IMR-90 (cell line): ENCODE measurements around the gene GADD45GIP1. TPM values are rescaled to one million over a fixed set of nuclear protein-coding genes. Genes with fewer than 3 reads are reported as not detected.

Source experiments
- ATAC-seq: fragments of 200-7000 bp; cut with Tn5 transposase; 2 replicates; pipeline ENCODE4 v1.9.1; 2020; ENCODE audit warnings: low read depth, mild to moderate bottlenecking, moderate library complexity
- BruUV-seq: library from RNA; stranded (reverse); fragments of 400-500 nt; replicated peaks from 2 replicates; lab custom pipeline; 2021; lab: Mats Ljungman, UMichigan
- CTCF ChIA-PET: fragments of 300-600 bp; formaldehyde crosslinking; extraction: SDS; loops from one replicate; lab custom pipeline; 2021; ENCODE audit warnings: antibody characterized with exemption; lab: Yijun Ruan, JAX
- POLR2A ChIA-PET: fragments of 300-600 bp; sonication (Branson Sonifier 250); formaldehyde crosslinking; loops from one replicate; lab custom pipeline; 2022; ENCODE audit warnings: antibody characterized with exemption; ENCODE audit not compliant: unreplicated experiment; lab: Charles Lee
- DNase-seq: peaks from one replicate; pipeline ENCODE4 v3.0.0; 2013
- H2AFZ ChIP-seq: replicated peaks from 2 replicates; pipeline ENCODE3; 2013; ENCODE audit warnings: low read length, mild to moderate bottlenecking; ENCODE audit not compliant: poor library complexity
- H2AK5ac ChIP-seq: 2 replicates; pipeline ENCODE4 v1.6.1; 2013; ENCODE audit warnings: low read depth, low read length, inconsistent platforms
- H2AK9ac ChIP-seq: replicated peaks from 2 replicates; pipeline ENCODE3; 2013; ENCODE audit warnings: mild to moderate bottlenecking, low read depth, low read length, moderate library complexity; ENCODE audit not compliant: poor library complexity
- H2BK120ac ChIP-seq: 2 replicates; pipeline ENCODE4 v1.6.1; 2013; ENCODE audit warnings: low read depth, low read length, inconsistent platforms
- H2BK15ac ChIP-seq: 3 replicates; pipeline ENCODE4 v1.6.1; 2013; ENCODE audit warnings: low read depth, low read length, inconsistent platforms
- H2BK20ac ChIP-seq: 2 replicates; pipeline ENCODE4 v1.6.1; 2013; ENCODE audit warnings: low read depth, mild to moderate bottlenecking, inconsistent platforms, low read length, moderate library complexity
- H2BK5ac ChIP-seq: 2 replicates; pipeline ENCODE4 v1.6.1; 2013; ENCODE audit warnings: mild to moderate bottlenecking, low read depth, low read length, inconsistent platforms; ENCODE audit not compliant: poor library complexity, severe bottlenecking
- H3K14ac ChIP-seq: replicated peaks from 2 replicates; pipeline ENCODE4 v1.6.1; 2013; ENCODE audit warnings: low read depth, low read length, inconsistent platforms
- H3K18ac ChIP-seq: 2 replicates; pipeline ENCODE4 v1.6.1; 2013; ENCODE audit warnings: low read depth, low read length, control low read depth
- H3K23ac ChIP-seq: 2 replicates; pipeline ENCODE4 v1.6.1; 2013; ENCODE audit warnings: low read depth, low read length, inconsistent platforms
- H3K27ac ChIP-seq: 2 replicates; pipeline ENCODE4 v1.5.1; 2013; ENCODE audit warnings: mild to moderate bottlenecking, control low read depth, low read length; ENCODE audit not compliant: insufficient read depth
- H3K27me3 ChIP-seq: 2 replicates; pipeline ENCODE4 v1.6.1; 2013; ENCODE audit warnings: low read length; ENCODE audit not compliant: control insufficient read depth, insufficient read depth
- H3K36me3 ChIP-seq: 2 replicates; pipeline ENCODE4 v1.6.1; 2013; ENCODE audit warnings: low read length, mixed read lengths; ENCODE audit not compliant: control insufficient read depth, insufficient read depth
- H3K4ac ChIP-seq: 2 replicates; pipeline ENCODE4 v1.6.1; 2013; ENCODE audit warnings: low read depth, low read length, inconsistent platforms
- H3K4me1 ChIP-seq: 2 replicates; pipeline ENCODE4 v1.6.1; 2013; ENCODE audit warnings: low read length, mixed read lengths; ENCODE audit not compliant: control insufficient read depth, insufficient read depth
- H3K4me2 ChIP-seq: 2 replicates; pipeline ENCODE4 v1.6.1; 2013; ENCODE audit warnings: low read depth, mild to moderate bottlenecking, control low read depth, low read length, moderate library complexity
- H3K4me3 ChIP-seq: 2 replicates; pipeline ENCODE4 v1.5.1; 2013; ENCODE audit warnings: low read depth, mild to moderate bottlenecking, control low read depth, low read length, moderate library complexity; ENCODE audit not compliant: insufficient read depth
- H3K56ac ChIP-seq: 2 replicates; pipeline ENCODE4 v1.6.1; 2013; ENCODE audit warnings: low read length, inconsistent platforms; ENCODE audit not compliant: insufficient read depth; ENCODE audit errors: extremely low read depth
- H3K79me1 ChIP-seq, 2 experiments: 2 replicates each; pipeline ENCODE4 v1.6.1; 2013; ENCODE audit warnings: low read length in 2 of 2, inconsistent platforms in 1 of 2, low read depth in 1 of 2
- H3K9ac ChIP-seq: 2 replicates; pipeline ENCODE4 v1.6.1; 2013; ENCODE audit warnings: low read depth, low read length, control low read depth
- H3K9me1 ChIP-seq: 2 replicates; pipeline ENCODE4 v1.6.1; 2013; ENCODE audit warnings: low read length, inconsistent platforms; ENCODE audit not compliant: insufficient read depth
- H3K9me3 ChIP-seq: 2 replicates; pipeline ENCODE4 v1.6.1; 2013; ENCODE audit warnings: low read length; ENCODE audit not compliant: control insufficient read depth, insufficient read depth
- H4K20me1 ChIP-seq: 2 replicates; pipeline ENCODE4 v1.6.1; 2013; ENCODE audit warnings: low read length, inconsistent platforms; ENCODE audit not compliant: insufficient read depth
- H4K5ac ChIP-seq: 2 replicates; pipeline ENCODE4 v1.6.1; 2013; ENCODE audit warnings: mild to moderate bottlenecking, low read depth, low read length, control low read depth
- H4K8ac ChIP-seq, 2 experiments: 2 replicates each; pipeline ENCODE4 v1.6.1; 2013; ENCODE audit warnings: low read depth in 2 of 2, low read length in 2 of 2, control low read depth in 1 of 2, inconsistent platforms in 1 of 2
- H4K91ac ChIP-seq: 2 replicates; pipeline ENCODE4 v1.6.1; 2013; ENCODE audit warnings: low read depth, low read length, inconsistent platforms; ENCODE audit not compliant: insufficient read depth
- CEBPB ChIP-seq: IDR thresholded peaks from 2 replicates; pipeline ENCODE4 v1.6.1; 2012; ENCODE audit warnings: low read depth, low read length, improper control_type of control experiment
- CHD1 ChIP-seq: IDR thresholded peaks from 2 replicates; pipeline ENCODE4 v1.6.1; 2012; ENCODE audit warnings: low read depth, low read length, improper control_type of control experiment
- CTCF ChIP-seq: conservative IDR thresholded peaks from 2 replicates; pipeline ENCODE4 v1.5.1; 2012; ENCODE audit warnings: mild to moderate bottlenecking, low read depth, low read length, improper control_type of control experiment
- ELK1 ChIP-seq: fragments of 150-350 bp; IDR thresholded peaks from 2 replicates; pipeline ENCODE4 v1.6.1; 2016; ENCODE audit warnings: low read depth, mild to moderate bottlenecking, low read length, moderate library complexity, borderline replicate concordance
- FOS ChIP-seq: fragments of 150-350 bp; IDR thresholded peaks from 2 replicates; pipeline ENCODE4 v1.6.1; 2016; ENCODE audit warnings: low read depth, low read length
- MAZ ChIP-seq: IDR thresholded peaks from 2 replicates; pipeline ENCODE4 v1.6.1; 2012; ENCODE audit warnings: low read depth, mild to moderate bottlenecking, low read length, improper control_type of control experiment, moderate library complexity, borderline replicate concordance
- MXI1 ChIP-seq: IDR thresholded peaks from 2 replicates; pipeline ENCODE4 v1.6.1; 2012; ENCODE audit warnings: low read depth, mild to moderate bottlenecking, low read length, moderate library complexity, borderline replicate concordance
- NFE2L2 ChIP-seq: fragments of 150-350 bp; IDR thresholded peaks from 2 replicates; pipeline ENCODE4 v1.6.1; 2016; ENCODE audit warnings: low read depth, mild to moderate bottlenecking, low read length
- POLR2A ChIP-seq: IDR thresholded peaks from 2 replicates; pipeline ENCODE4 v1.6.1; 2012; ENCODE audit warnings: mild to moderate bottlenecking, low read depth, low read length
- RAD21 ChIP-seq: IDR thresholded peaks from 2 replicates; pipeline ENCODE4 v1.6.1; 2012; ENCODE audit warnings: low read length, improper control_type of control experiment
- RCOR1 ChIP-seq: IDR thresholded peaks from 2 replicates; pipeline ENCODE4 v1.6.1; 2012; ENCODE audit warnings: mild to moderate bottlenecking, low read length, improper control_type of control experiment; ENCODE audit not compliant: insufficient replicate concordance
- RFX5 ChIP-seq: IDR thresholded peaks from 2 replicates; pipeline ENCODE4 v1.8.0; 2012; ENCODE audit warnings: low read depth, mild to moderate bottlenecking, low read length, moderate library complexity
- SMC3 ChIP-seq: fragments of 150-350 bp; IDR thresholded peaks from 2 replicates; pipeline ENCODE4 v1.6.1; 2016; ENCODE audit warnings: low read depth, mild to moderate bottlenecking, antibody characterized with exemption, low read length, moderate library complexity
- USF2 ChIP-seq: fragments of 150-350 bp; IDR thresholded peaks from 2 replicates; pipeline ENCODE4 v1.6.1; 2017; ENCODE audit warnings: mild to moderate bottlenecking, antibody characterized with exemption, low read length, low read depth
- WGBS, 2 experiments: methylation state at CpG; one replicate each; pipeline versions ENCODE4 v1.1.5 to v1.1.7; 2013; ENCODE audit warnings: missing lambda C conversion rate in 2 of 2; ENCODE audit not compliant: insufficient read length in 1 of 2; ENCODE audit errors: extremely low coverage in 2 of 2; 5-methylcytosine and 5-hydroxymethylcytosine counted together
- dilution Hi-C: fragments of 300-500 bp; cut with HindIII; formaldehyde crosslinking; loops from one replicate; pipeline ENCODE4 v1.14.3; 2018; ENCODE audit warnings: low sequenced_read_pairs; ENCODE audit not compliant: unreplicated experiment
- in situ Hi-C: fragments of 300-500 bp; cut with MboI; formaldehyde crosslinking; loops from 3 replicates; pipeline ENCODE4 v1.14.3; 2019; ENCODE audit warnings: low sequenced_read_pairs, inconsistent platforms, mixed read lengths
- intact Hi-C: fragments of 100-400 bp; cut with micrococcal nuclease; formaldehyde crosslinking; loops from 2 replicates; pipeline ENCODE4 v1.10.0; 2022
- polyA plus RNA-seq, 3 experiments: library from polyadenylated mRNA; depleted of rRNA; stranded (reverse); fragments of >200 nt; gene quantifications; 2 replicates each; pipeline ENCODE4 v1.2.3, GENCODE V29; 2012; ENCODE audit warnings: low replicate concordance in 1 of 3
- total RNA-seq: library from RNA; depleted of rRNA; stranded (reverse); fragments of >200 nt; gene quantifications from 2 replicates; pipeline ENCODE4 v1.2.3, GENCODE V29; 2012

The GADD45GIP1 gene
- total and polyA plus RNA-seq, 2 of the 4 experiments (the other 2 are of a cell fraction) = 13.3 to 42.4 TPM

- Histone ChIP-seq H3K4me2 (peak overlapping the region; percentile 42), H2BK5ac (no peak overlapping the region), H4K91ac (no peak overlapping the region; the same call in 1 of the 2 replicates), H3K36me3 (no peaks in the 10 kb centered on the region), H3K9me3 (no peaks in the 10 kb centered on the region), H3K18ac (no peak overlapping the region), H2AK9ac (peak overlapping the region; percentile 97), H3K27me3 (no peaks in the 10 kb centered on the region), H3K27ac (no peak overlapping the region), H2AK5ac (peak overlapping the region; percentile 90; the same call in 1 of the 2 replicates), H3K56ac (peak overlapping the region; percentile 37; the same call in 1 of the 2 replicates), H4K8ac (peak overlapping the region in 1 of 2 experiments; percentile 82; a peak in 1 of 4 replicates), H3K9ac (peak overlapping the region; percentile 40), H2BK120ac (no peak overlapping the region), H3K14ac (no peak overlapping the region), H3K79me1 (no peaks in the 10 kb centered on the region; a peak in 1 of 4 replicates), H2AFZ (peak overlapping the region; percentile 89), H4K20me1 (no peaks in the 10 kb centered on the region), H3K4me1 (peaks cover 3% of the 10 kb centered on the region; the same call in 1 of the 2 replicates), H4K5ac (no peak overlapping the region; the same call in 1 of the 2 replicates), H3K4ac (peak overlapping the region; percentile 22), H3K4me3 (peak overlapping the region; percentile 42), H3K9me1 (no peaks in the 10 kb centered on the region), H3K23ac (no peak overlapping the region), H2BK15ac (no peak overlapping the region; the same call in 2 of the 3 replicates), H2BK20ac (no peak overlapping the region)
- DNase-seq = peak; percentile 70
- dilution Hi-C loops = no loop called here
- in situ Hi-C loops = loop anchor here (5.0 to 25.0 kb wide), 2 partner anchors 109 to 754 kb away; a partner anchor contains a TSS
- WGBS, 2 experiments = 23 to 100% methylated on average over 2 to 20 of the region's 51 CpGs
- intact Hi-C loops = loop anchor here (1.0 kb wide), 2 partner anchors 78 to 110 kb away; no protein-coding TSS in a partner anchor
- ChIA-PET CTCF (interaction anchor here (0.9 to 4.3 kb wide), 2 partner anchors 78 to 111 kb away, joined by 3 to 25 read pairs; no protein-coding TSS in a partner anchor), POLR2A (no interaction called here)
- peak; percentile 94 for ATAC-seq
- no TSS peak for BruUV-seq
- TF ChIP-seq MAZ (peak; percentile 82), CHD1 (no peak), RFX5 (no peak), CTCF (peak; percentile 97), RCOR1 (no peak), SMC3 (peak; percentile 98), MXI1 (peak; percentile 74), RAD21 (peak; percentile 88), ELK1 (no peak), POLR2A (no peak), CEBPB (peak; percentile 67), USF2 (peak; percentile 37; the same call in 1 of the 2 replicates), FOS (no peak), NFE2L2 (no peak)
Observed at GRCh38 chr19:12983542-12984142, 26.6 kb upstream of the GADD45GIP1 start.
